Kidney (tissue), 14 donors: ENCODE data around the gene LDAH. TPM values are rescaled to one million over a fixed set of nuclear protein-coding genes. Genes with fewer than 3 reads are reported as not detected.

Experiments
- DNase-seq, 5 donors: peaks; one replicate each; pipeline ENCODE4 v3.0.0-alpha.2; 2013 to 2020
- FAIRE-seq: peaks from 2 replicates; lab custom pipeline; 2012; peaks lifted over from hg19 to GRCh38; lab: Jason Lieb, UNC
- H3K27ac ChIP-seq, 2 donors: one replicate each; pipeline ENCODE4 v1.7.0; 2013; ENCODE audit warnings: low read depth in 2 of 2, low read length in 2 of 2, inconsistent platforms in 1 of 2
- H3K27me3 ChIP-seq: one replicate; pipeline ENCODE4 v1.7.1; 2013; ENCODE audit warnings: low read length, inconsistent platforms; ENCODE audit not compliant: control insufficient read depth, insufficient read depth
- H3K36me3 ChIP-seq, 3 donors: one replicate each; pipeline versions ENCODE4 v1.7.0 to v1.7.1; 2013; ENCODE audit warnings: low read length in 3 of 3, control low read depth in 1 of 3, inconsistent platforms in 1 of 3; ENCODE audit not compliant: insufficient read depth in 3 of 3, control insufficient read depth in 2 of 3
- H3K4me1 ChIP-seq, 3 donors: one replicate each; pipeline versions ENCODE4 v1.7.0 to v1.7.1; 2013; ENCODE audit warnings: low read length in 3 of 3, inconsistent platforms in 1 of 3, low read depth in 1 of 3; ENCODE audit not compliant: control insufficient read depth in 2 of 3, insufficient read depth in 2 of 3
- H3K4me3 ChIP-seq, 3 donors: one replicate each; pipeline versions ENCODE4 v1.7.0 to v1.8.1; 2013; ENCODE audit warnings: low read length in 3 of 3, control low read depth in 1 of 3, inconsistent platforms in 1 of 3
- H3K9ac ChIP-seq, 3 donors: one replicate each; pipeline versions ENCODE4 v1.7.0 to v1.7.1; 2013; ENCODE audit warnings: low read length in 3 of 3, control low read depth in 1 of 3, inconsistent platforms in 1 of 3
- H3K9me3 ChIP-seq, 3 donors: one replicate each; pipeline versions ENCODE4 v1.7.0 to v1.7.1; 2013; ENCODE audit warnings: low read length in 3 of 3, control low read depth in 1 of 3, inconsistent platforms in 1 of 3; ENCODE audit not compliant: control insufficient read depth in 2 of 3, insufficient read depth in 1 of 3
- CTCF ChIP-seq: IDR thresholded peaks from 3 replicates; pipeline ENCODE4 v1.5.1; 2012; ENCODE audit warnings: mild to moderate bottlenecking, moderate library complexity, borderline replicate concordance; ENCODE audit not compliant: insufficient read depth; ENCODE audit errors: extremely low read depth
- intact Hi-C: fragments of 100-400 bp; cut with DNase I; formaldehyde crosslinking; loops from one replicate; pipeline ENCODE4 v1.11.1; 2022
- polyA plus RNA-seq: library from polyadenylated mRNA; stranded (reverse); fragments of 350-450 nt; fragmentation: Illumina TruSeq; extraction: RNeasy Lipid Tissue Mini Kit (QIAGEN cat#74804); gene quantifications from one replicate; pipeline ENCODE4 v1.2.3, GENCODE V29; 2014; ENCODE audit warnings: low read depth, low replicate concordance; ENCODE audit not compliant: insufficient read depth
- total RNA-seq: library from RNA; stranded (reverse); fragmentation: NEBNext Ultra II Directional; extraction: Animal tissue kit (Norgen Biotek cat#: 25700); gene quantifications from one replicate; pipeline ENCODE4 v1.2.1, GENCODE V29; 2021
- donor health status: control.
- donor health status: control.
- donor health status: control.
- donor health status: control.
- donor health status: control.
- donor health status: DM: yes; HTN: yes; CAD: no.
- donor health status: Normal renal cell carcinoma (clear cell type).

LDAH gene
- total and polyA plus RNA-seq, 2 donors from 2014 or later: 15.5 to 20.4 TPM

- H3K27ac ChIP-seq: no peak overlapping the region
- peaks cover 0 to 1% (median 0%) of the 10 kb centered on the region in 3 donors for H3K9me3 ChIP-seq
- intact Hi-C loops: no loop called here
- DNase-seq: no peak
- FAIRE-seq: no peak
- no peak overlapping the region for H3K4me3 ChIP-seq
- H3K27me3 ChIP-seq: no peaks in the 10 kb centered on the region
- TF ChIP-seq CTCF: no peak
- H3K4me1 ChIP-seq: no peaks in the 10 kb centered on the region
- H3K36me3 ChIP-seq: no peaks in the 10 kb centered on the region
- H3K9ac ChIP-seq: no peak overlapping the region
Observed at GRCh38 chr2:20815216-20815615, 7.7 kb downstream of the LDAH start.

GRCh38 chr2:20812779-20813178 lies 10.1 kb downstream of the LDAH start:
- FAIRE-seq (no peak), DNase-seq (no peak)
- Histone ChIP-seq H3K36me3 (no peaks in the 10 kb centered on the region), H3K27ac (no peak overlapping the region), H3K9ac (no peak overlapping the region), H3K4me1 (no peaks in the 10 kb centered on the region), H3K9me3 (no peaks in the 10 kb centered on the region), H3K4me3 (no peak overlapping the region), H3K27me3 (no peaks in the 10 kb centered on the region)
- intact Hi-C loops: no loop called here
- TF ChIP-seq CTCF: no peak

GRCh38 chr2:20806286-20806685 lies 16.6 kb downstream of the LDAH start:
- Histone ChIP-seq H3K27ac (no peak overlapping the region), H3K36me3 (no peaks in the 10 kb centered on the region), H3K9ac (no peak overlapping the region), H3K27me3 (no peaks in the 10 kb centered on the region), H3K4me3 (no peak overlapping the region), H3K9me3 (no peaks in the 10 kb centered on the region), H3K4me1 (no peaks in the 10 kb centered on the region)
- intact Hi-C loops: no loop called here
- TF ChIP-seq CTCF: no peak
- DNase-seq (no peak), FAIRE-seq (no peak)

- FAIRE-seq (no peak), DNase-seq (no peak)
- Histone ChIP-seq H3K27ac (no peak overlapping the region), H3K36me3 (no peaks in the 10 kb centered on the region), H3K9ac (no peak overlapping the region), H3K4me1 (no peaks in the 10 kb centered on the region), H3K27me3 (no peaks in the 10 kb centered on the region), H3K4me3 (no peak overlapping the region), H3K9me3 (no peaks in the 10 kb centered on the region)
- no peak for TF ChIP-seq CTCF
- intact Hi-C loops: no loop called here
Observed at GRCh38 chr2:20803974-20804373, 18.9 kb downstream of the LDAH start.
